IMR-90 (cell line): ENCODE results near the gene USP20.

ENCODE experiments used
- CTCF ChIP-seq: conservative IDR thresholded peaks from 2 replicates; pipeline ENCODE4 v1.5.1; 2012; ENCODE audit warnings: mild to moderate bottlenecking, low read depth, low read length, improper control_type of control experiment
- FOS ChIP-seq: fragments of 150-350 bp; IDR thresholded peaks from 2 replicates; pipeline ENCODE4 v1.6.1; 2016; ENCODE audit warnings: low read depth, low read length
- USF2 ChIP-seq: fragments of 150-350 bp; IDR thresholded peaks from 2 replicates; pipeline ENCODE4 v1.6.1; 2017; ENCODE audit warnings: mild to moderate bottlenecking, antibody characterized with exemption, low read length, low read depth

- no peak for TF ChIP-seq USF2
- TF ChIP-seq CTCF: no peak
- no peak for TF ChIP-seq FOS
Observed at GRCh38 chr9:129914051-129914450, 78.8 kb downstream of the USP20 start.
